Metanephros (tissue), 2 donors: ENCODE data around the gene H1-8. TPM values are rescaled to one million over a fixed set of nuclear protein-coding genes. Genes with fewer than 3 reads are reported as not detected.

Experiments used
- small RNA-seq: library from RNA; depleted of rRNA; stranded (forward); fragments of <200 nt; gene quantifications from one replicate; pipeline ENCODE3, GENCODE V24; 2014; ENCODE audit warnings: low replicate concordance
- total RNA-seq: library from RNA; depleted of rRNA; stranded (reverse); fragments of >200 nt; gene quantifications from one replicate; pipeline ENCODE4 v1.2.3, GENCODE V29; 2014

The H1-8 gene
- not detected for total RNA-seq

DNA sequence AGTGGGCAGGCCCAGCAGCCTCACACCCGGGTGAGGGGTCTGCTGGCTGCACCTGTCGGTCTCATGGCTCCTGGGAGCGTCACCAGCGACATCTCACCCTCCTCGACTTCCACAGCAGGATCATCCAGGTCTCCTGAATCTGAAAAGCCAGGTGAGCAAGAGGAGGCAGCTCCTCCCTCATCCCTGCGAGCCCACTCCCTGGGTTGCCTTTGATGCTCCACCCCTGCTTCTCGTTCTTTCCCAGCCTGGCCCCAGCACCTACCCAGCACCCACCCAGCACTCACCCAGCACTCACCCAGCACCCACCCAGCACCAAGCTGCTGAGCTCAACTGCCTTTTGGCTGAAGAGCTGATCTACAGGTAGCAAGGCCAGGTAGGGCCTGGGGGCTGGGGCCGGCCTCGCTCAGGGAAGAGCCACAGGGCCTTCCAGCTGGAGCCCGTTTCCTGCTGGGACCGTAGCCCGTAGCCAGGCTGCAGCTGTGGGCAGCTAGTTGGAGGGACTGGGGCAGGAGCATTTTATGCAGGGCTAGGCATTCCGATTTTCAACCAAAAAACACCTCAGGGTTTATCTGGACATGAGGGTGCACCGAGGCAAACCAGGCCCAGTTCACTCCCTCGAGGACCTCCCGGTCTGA is at the start of gene H1-8:
Gene H1-8, plus strand, starts transcription at position 20 of the 635 bp plus-strand sequence. Its CDS starts 44 bp downstream, at position 64.

DNA sequence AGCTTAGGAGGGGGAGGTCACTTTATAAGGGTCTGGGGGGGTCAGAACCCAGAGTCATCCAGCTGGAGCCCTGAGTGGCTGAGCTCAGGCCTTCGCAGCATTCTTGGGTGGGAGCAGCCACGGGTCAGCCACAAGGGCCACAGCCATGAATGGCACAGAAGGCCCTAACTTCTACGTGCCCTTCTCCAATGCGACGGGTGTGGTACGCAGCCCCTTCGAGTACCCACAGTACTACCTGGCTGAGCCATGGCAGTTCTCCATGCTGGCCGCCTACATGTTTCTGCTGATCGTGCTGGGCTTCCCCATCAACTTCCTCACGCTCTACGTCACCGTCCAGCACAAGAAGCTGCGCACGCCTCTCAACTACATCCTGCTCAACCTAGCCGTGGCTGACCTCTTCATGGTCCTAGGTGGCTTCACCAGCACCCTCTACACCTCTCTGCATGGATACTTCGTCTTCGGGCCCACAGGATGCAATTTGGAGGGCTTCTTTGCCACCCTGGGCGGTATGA is 14.3 kb upstream of the H1-8 start, which contains the start of gene RHO:
Gene RHO, plus strand, starts transcription at position 51 of the 512 bp plus-strand sequence. Its CDS starts 95 bp downstream, at position 146.

Small RNAs within 50 kb of the gene (small RNA-seq; reads per million reads assigned to genes)
- not detected for gene RN7SL752P

Other genes with a start within 250 kb of the H1-8 start
- gene EFCAB12, start 114.5 kb upstream of the H1-8 start, total RNA-seq, result 2.3 TPM
- gene MBD4, start 103.2 kb upstream of the H1-8 start, total RNA-seq, result 33.9 TPM
- gene IFT122, start 103.0 kb upstream of the H1-8 start, total RNA-seq, result 66.4 TPM
- not detected for gene RHO, start 14.5 kb upstream of the H1-8 start, total RNA-seq
- gene PLXND1, start 63.5 kb downstream of the H1-8 start, total RNA-seq, result 213 TPM